Breast epithelium (tissue), 4 donors: ENCODE results near the gene ZFYVE9. TPM values are rescaled to one million over a fixed set of nuclear protein-coding genes. Genes with fewer than 3 reads are reported as not detected.

Experiments used
- DNase-seq, 2 donors: peaks; one replicate each; pipeline ENCODE4 v3.0.0-alpha.2; 2019; ENCODE audit warnings: low spot score in 2 of 2
- H3K27ac ChIP-seq, 2 donors: fragments of 200-600 bp; sonication (generic) in 1 of 2; one replicate each; pipeline ENCODE4 v1.5.1; 2016 to 2019; ENCODE audit warnings: mild to moderate bottlenecking in 1 of 2
- H3K27me3 ChIP-seq, 2 donors: fragments of 200-600 bp; sonication (generic) in 1 of 2; one replicate each; pipeline versions ENCODE4 v1.5.1 to v1.6.0; 2017 to 2019; ENCODE audit warnings: control low read depth in 1 of 2, mild to moderate bottlenecking in 1 of 2
- H3K36me3 ChIP-seq: fragments of 200-600 bp; one replicate; pipeline ENCODE4 v1.5.1; 2019
- H3K4me1 ChIP-seq, 2 donors: fragments of 200-600 bp; sonication (generic); one replicate each; pipeline ENCODE4 v1.5.1; 2016 to 2019; ENCODE audit warnings: control low read depth in 1 of 2
- H3K4me3 ChIP-seq, 3 donors: fragments of 200-600 bp; sonication (generic); 1 replicate in 2 of 3; 2 replicates in 1 of 3; pipeline ENCODE4 v1.5.1; 2016 to 2019; ENCODE audit warnings: mild to moderate bottlenecking in 3 of 3, moderate library complexity in 2 of 3
- H3K9me3 ChIP-seq, 2 donors: fragments of 200-600 bp; sonication (generic) in 1 of 2; one replicate each; pipeline ENCODE4 v1.5.1; 2016 to 2019; ENCODE audit warnings: control low read depth in 1 of 2
- CTCF ChIP-seq, 3 donors: fragments of 450-650 bp; IDR thresholded peaks; one replicate each; pipeline ENCODE4 v1.5.1; 2016 to 2017; ENCODE audit warnings: antibody characterized with exemption in 3 of 3, mild to moderate bottlenecking in 3 of 3, moderate library complexity in 3 of 3
- POLR2A ChIP-seq: fragments of 450-650 bp; IDR thresholded peaks from one replicate; pipeline ENCODE4 v1.6.1; 2016; ENCODE audit warnings: antibody characterized with exemption, mild to moderate bottlenecking, moderate library complexity
- POLR2AphosphoS5 ChIP-seq, 3 donors: sonication (generic); formaldehyde crosslinking; IDR thresholded peaks; one replicate each; pipeline ENCODE4 v1.6.1; 2017; ENCODE audit warnings: antibody characterized with exemption in 3 of 3
- intact Hi-C: fragments of 100-400 bp; cut with DNase I; formaldehyde crosslinking; loops from one replicate; pipeline ENCODE4 v1.15.1; 2023; ENCODE audit warnings: low total_unique reads
- total RNA-seq, 3 donors: library from RNA; depleted of rRNA; stranded (reverse); fragments of >200 nt; gene quantifications; one replicate each; pipeline ENCODE4 v1.1.0, GENCODE V29; 2016

Gene ZFYVE9
- total RNA-seq, 3 donors from 2014 or later: 31.1 to 44.3 (median 32.8) TPM

GRCh38 chr1:52356818-52357355 lies 215.0 kb downstream of the ZFYVE9 start:
- TF ChIP-seq POLR2AphosphoS5 (IDR thresholded peaks at IDR 0.05) (no peak), CTCF (IDR thresholded peaks at IDR 0.05) (no peak)
- H3K36me3 ChIP-seq: peaks cover 22% of the 10 kb centered on the region
- no peaks in the 10 kb centered on the region for H3K9me3 ChIP-seq
- no peak overlapping the region for H3K4me3 ChIP-seq
- H3K27me3 ChIP-seq: no peaks in the 10 kb centered on the region
- no peak overlapping the region for H3K27ac ChIP-seq
- intact Hi-C loops: no loop called here
- H3K4me1 ChIP-seq: no peaks in the 10 kb centered on the region
- DNase-seq: no peak

DNA sequence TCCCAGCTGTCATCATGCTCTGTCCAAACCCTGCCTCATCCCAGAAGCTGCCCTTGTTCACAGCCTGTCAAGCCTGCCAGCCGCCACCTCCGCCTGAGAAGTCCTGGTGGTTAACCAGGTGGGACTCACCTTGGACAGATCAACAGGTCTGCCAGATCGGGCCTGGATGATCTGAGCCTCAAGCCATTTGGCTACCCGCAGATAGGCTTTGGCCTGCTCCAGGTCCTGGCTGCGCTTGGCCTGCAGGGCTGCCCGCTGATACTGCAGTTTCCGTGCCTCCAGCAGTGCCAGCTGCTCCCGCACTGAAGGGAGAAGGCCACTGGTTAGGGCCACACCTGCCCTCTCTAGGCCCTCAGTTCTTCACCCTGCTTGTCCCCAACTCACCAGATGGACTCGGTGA lies 215.5 kb downstream of the ZFYVE9 start:
- H3K4me1 ChIP-seq: no peaks in the 10 kb centered on the region
- intact Hi-C loops: no loop called here
- no peaks in the 10 kb centered on the region for H3K9me3 ChIP-seq
- peaks cover 22% of the 10 kb centered on the region for H3K36me3 ChIP-seq
- no peak for DNase-seq
- no peaks in the 10 kb centered on the region for H3K27me3 ChIP-seq
- TF ChIP-seq POLR2AphosphoS5 (IDR thresholded peaks at IDR 0.05): no peak
- H3K4me3 ChIP-seq: no peak overlapping the region
- no peak overlapping the region for H3K27ac ChIP-seq

DNA sequence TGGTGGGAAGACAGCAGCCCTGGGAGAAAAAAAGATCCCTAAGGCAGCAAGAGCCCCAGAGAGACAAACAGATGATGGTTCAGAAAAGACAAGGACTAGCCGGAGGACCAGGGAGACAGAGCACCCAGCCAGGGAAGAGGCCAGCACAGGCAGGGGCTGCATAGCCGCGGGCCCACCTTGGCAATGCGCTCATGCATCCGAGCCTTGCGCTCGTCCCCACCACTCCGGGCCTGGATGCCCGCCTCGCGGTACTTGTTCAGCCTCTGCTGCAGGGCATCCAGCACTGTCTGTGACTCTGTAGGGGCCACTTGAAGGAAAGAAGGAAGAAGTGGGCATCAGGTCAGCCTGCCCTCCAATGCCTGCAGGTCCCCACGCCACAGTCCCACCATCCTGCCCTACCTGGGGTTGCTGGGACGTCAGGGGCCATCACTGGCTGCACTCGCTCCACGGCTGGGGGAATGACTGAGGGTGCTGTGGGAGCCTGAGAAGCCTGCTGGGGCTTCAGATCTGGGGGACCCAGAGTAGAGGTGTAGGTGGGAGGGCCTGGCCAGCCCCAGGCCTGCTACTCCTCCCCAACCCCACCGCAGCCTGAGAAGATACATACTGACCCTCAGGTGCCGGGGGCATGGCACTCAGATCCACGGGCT lies 217.1 kb downstream of the ZFYVE9 start:
- H3K9me3 ChIP-seq: no peaks in the 10 kb centered on the region
- H3K27ac ChIP-seq: no peak overlapping the region
- peaks cover 16% of the 10 kb centered on the region for H3K36me3 ChIP-seq
- no peaks in the 10 kb centered on the region for H3K27me3 ChIP-seq
- H3K4me3 ChIP-seq: no peak overlapping the region
- intact Hi-C loops: no loop called here
- TF ChIP-seq POLR2AphosphoS5 (IDR thresholded peaks at IDR 0.05) (no peak), CTCF (IDR thresholded peaks at IDR 0.05) (no peak), POLR2A (no peak)
- DNase-seq: no peak
- H3K4me1 ChIP-seq: no peaks in the 10 kb centered on the region

- Histone ChIP-seq H3K27ac (no peak overlapping the region), H3K4me3 (no peak overlapping the region), H3K4me1 (peaks cover 4 to 5% of the 10 kb centered on the region in 2 donors), H3K27me3 (no peaks in the 10 kb centered on the region), H3K36me3 (peaks cover 14% of the 10 kb centered on the region), H3K9me3 (no peaks in the 10 kb centered on the region)
- no peak for TF ChIP-seq POLR2AphosphoS5 (IDR thresholded peaks at IDR 0.05)
- TF ChIP-seq CTCF (IDR thresholded peaks at IDR 0.05): no peak
- no peak for TF ChIP-seq POLR2A
- intact Hi-C loops: loop anchor here (10.0 kb wide), 1 partner anchor 1555 kb away; no protein-coding TSS in a partner anchor
- no peak for DNase-seq
Observed at GRCh38 chr1:52359676-52360594, 218.0 kb downstream of the ZFYVE9 start.

GRCh38 chr1:52360595-52360968 lies 218.7 kb downstream of the ZFYVE9 start:
- Histone ChIP-seq H3K27me3 (no peaks in the 10 kb centered on the region), H3K4me1 (peaks cover 7% of the 10 kb centered on the region in 2 donors), H3K4me3 (no peak overlapping the region), H3K9me3 (no peaks in the 10 kb centered on the region), H3K27ac (no peak overlapping the region), H3K36me3 (peaks cover 14% of the 10 kb centered on the region)
- TF ChIP-seq POLR2A (no peak), POLR2AphosphoS5 (IDR thresholded peaks at IDR 0.05) (no peak), CTCF (IDR thresholded peaks at IDR 0.05) (no peak)
- DNase-seq: no peak
- intact Hi-C loops: loop anchor here (10.0 kb wide), 1 partner anchor 1554 kb away; no protein-coding TSS in a partner anchor
